Right atrium auricular region (tissue), 2 donors: ENCODE measurements around the gene SSUH2. TPM values are rescaled to one million over a fixed set of nuclear protein-coding genes. Genes with fewer than 3 reads are reported as not detected.

Experiments
- DNase-seq: peaks from one replicate; pipeline ENCODE4 v3.0.0-alpha.2; 2019; ENCODE audit warnings: low spot score
- H3K27ac ChIP-seq, 2 donors: fragments of 200-600 bp; sonication (generic); 1 replicate in 1 of 2; 2 replicates in 1 of 2; pipeline ENCODE4 v1.5.1; 2016 to 2019
- H3K27me3 ChIP-seq, 2 donors: fragments of 200-600 bp; sonication (generic); one replicate each; pipeline versions ENCODE4 v1.5.1 to v1.6.0; 2017 to 2019
- H3K36me3 ChIP-seq: fragments of 200-600 bp; sonication (generic); one replicate; pipeline ENCODE4 v1.5.1; 2016
- H3K4me1 ChIP-seq, 2 donors: fragments of 200-600 bp; sonication (generic); one replicate each; pipeline versions ENCODE4 v1.5.1 to v1.6.0; 2017 to 2019
- H3K4me3 ChIP-seq, 2 donors: fragments of 200-600 bp; sonication (generic); 1 replicate in 1 of 2; 2 replicates in 1 of 2; pipeline ENCODE4 v1.5.1; 2017 to 2019; ENCODE audit warnings: mild to moderate bottlenecking in 1 of 2, moderate library complexity in 1 of 2
- H3K9me3 ChIP-seq, 2 donors: fragments of 200-600 bp; sonication (generic); one replicate each; pipeline ENCODE4 v1.5.1; 2019
- CTCF ChIP-seq, 2 donors: fragments of 200-600 bp; sonication (generic); IDR thresholded peaks; one replicate each; pipeline ENCODE4 v1.5.1; 2019; ENCODE audit warnings: antibody characterized with exemption in 2 of 2
- total RNA-seq, 2 donors: library from RNA; depleted of rRNA; stranded (reverse); fragments of >200 nt; gene quantifications; one replicate each; pipeline ENCODE4 v1.1.0, GENCODE V29; 2016

The SSUH2 gene
- total RNA-seq, 2 donors from 2014 or later: 0.59 to 0.82 TPM

GRCh38 chr3:8640223-8640622 is 4.4 kb downstream of the SSUH2 start:
- DNase-seq: no peak
- Histone ChIP-seq H3K36me3 (no peaks in the 10 kb centered on the region), H3K4me3 (no peak overlapping the region), H3K27me3 (no peaks in the 10 kb centered on the region), H3K4me1 (peaks cover 0 to 9% of the 10 kb centered on the region in 2 donors), H3K9me3 (no peaks in the 10 kb centered on the region), H3K27ac (no peak overlapping the region)
- no peak for TF ChIP-seq CTCF (IDR thresholded peaks at IDR 0.05)

GRCh38 chr3:8639659-8640000 is 5.0 kb downstream of the SSUH2 start:
- TF ChIP-seq CTCF (IDR thresholded peaks at IDR 0.05): no peak
- no peak for DNase-seq
- H3K27me3 ChIP-seq: no peaks in the 10 kb centered on the region
- no peak overlapping the region for H3K27ac ChIP-seq
- no peaks in the 10 kb centered on the region for H3K36me3 ChIP-seq
- no peaks in the 10 kb centered on the region for H3K9me3 ChIP-seq
- H3K4me3 ChIP-seq: no peak overlapping the region
- peaks cover 0 to 9% of the 10 kb centered on the region in 2 donors for H3K4me1 ChIP-seq

GRCh38 chr3:8638994-8639658 is 5.5 kb downstream of the SSUH2 start:
- DNase-seq: no peak
- Histone ChIP-seq H3K27me3 (no peaks in the 10 kb centered on the region), H3K4me3 (no peak overlapping the region), H3K4me1 (peaks cover 0 to 9% of the 10 kb centered on the region in 2 donors), H3K9me3 (no peaks in the 10 kb centered on the region), H3K27ac (peak overlapping the region; percentile 10 to 21), H3K36me3 (no peaks in the 10 kb centered on the region)
- no peak for TF ChIP-seq CTCF (IDR thresholded peaks at IDR 0.05)

- no peak for TF ChIP-seq CTCF (IDR thresholded peaks at IDR 0.05)
Measured at GRCh38 chr3:8637348-8637747, 7.2 kb downstream of the SSUH2 start.

GRCh38 chr3:8635631-8636030 is 9.0 kb downstream of the SSUH2 start:
- Histone ChIP-seq H3K36me3 (no peaks in the 10 kb centered on the region), H3K4me1 (peaks cover 0 to 9% of the 10 kb centered on the region in 2 donors), H3K27me3 (no peaks in the 10 kb centered on the region), H3K27ac (no peak overlapping the region), H3K4me3 (no peak overlapping the region), H3K9me3 (no peaks in the 10 kb centered on the region)
- no peak for DNase-seq
- TF ChIP-seq CTCF (IDR thresholded peaks at IDR 0.05): no peak

More at GRCh38 chr3:8637348-8637747, 7.2 kb downstream of the SSUH2 start:
- no peaks in the 10 kb centered on the region for H3K36me3 ChIP-seq
- H3K4me3 ChIP-seq: no peak overlapping the region
- no peak for DNase-seq
- no peaks in the 10 kb centered on the region for H3K27me3 ChIP-seq
- H3K27ac ChIP-seq: no peak overlapping the region
- peaks cover 0 to 9% of the 10 kb centered on the region in 2 donors for H3K4me1 ChIP-seq
- no peaks in the 10 kb centered on the region for H3K9me3 ChIP-seq

GRCh38 chr3:8635125-8635524 is 9.5 kb downstream of the SSUH2 start:
- no peak for DNase-seq
- Histone ChIP-seq H3K4me1 (peaks cover 0 to 9% of the 10 kb centered on the region in 2 donors), H3K9me3 (no peaks in the 10 kb centered on the region), H3K27ac (no peak overlapping the region), H3K36me3 (no peaks in the 10 kb centered on the region), H3K4me3 (no peak overlapping the region), H3K27me3 (no peaks in the 10 kb centered on the region)
- TF ChIP-seq CTCF (IDR thresholded peaks at IDR 0.05): no peak
